OCI-LY1 (cell line): Measurements from ENCODE around the gene ZFP42.

ENCODE experiments used
- CTCF ChIP-seq: fragments of 200-600 bp; sonication (generic), shearing (Covaris generic); IDR thresholded peaks from 2 replicates; pipeline ENCODE4 v1.5.1; 2017; ENCODE audit warnings: mild to moderate bottlenecking, antibody characterized with exemption, low read length, moderate library complexity, mixed read lengths
- EZH2 ChIP-seq: fragments of 200-600 bp; sonication (generic), shearing (Covaris generic); IDR thresholded peaks from 2 replicates; pipeline ENCODE4 v1.8.0; 2017; ENCODE audit warnings: borderline replicate concordance, mixed run types, mild to moderate bottlenecking, antibody characterized with exemption, low read length, moderate library complexity, mixed read lengths

- TF ChIP-seq CTCF, result no peak
- no peak for TF ChIP-seq EZH2
Measured at GRCh38 chr4:188041721-188042120, 46.1 kb downstream of the ZFP42 start.
